HG02885 (cell line): ENCODE measurements around the gene CRTAP.
"Not testable (repeated sequence)": the region's sequence is repeated elsewhere in the genome, so short reads cannot be mapped to it uniquely, and the experiment has no call there.

Experiments
- ATAC-seq: cut with Tn5 transposase; IDR thresholded peaks from one replicate; pipeline ENCODE4 v1.9.1; 2021; ENCODE audit warnings: mild to moderate bottlenecking; ENCODE audit not compliant: unreplicated experiment, poor library complexity

CRTAP gene

DNA sequence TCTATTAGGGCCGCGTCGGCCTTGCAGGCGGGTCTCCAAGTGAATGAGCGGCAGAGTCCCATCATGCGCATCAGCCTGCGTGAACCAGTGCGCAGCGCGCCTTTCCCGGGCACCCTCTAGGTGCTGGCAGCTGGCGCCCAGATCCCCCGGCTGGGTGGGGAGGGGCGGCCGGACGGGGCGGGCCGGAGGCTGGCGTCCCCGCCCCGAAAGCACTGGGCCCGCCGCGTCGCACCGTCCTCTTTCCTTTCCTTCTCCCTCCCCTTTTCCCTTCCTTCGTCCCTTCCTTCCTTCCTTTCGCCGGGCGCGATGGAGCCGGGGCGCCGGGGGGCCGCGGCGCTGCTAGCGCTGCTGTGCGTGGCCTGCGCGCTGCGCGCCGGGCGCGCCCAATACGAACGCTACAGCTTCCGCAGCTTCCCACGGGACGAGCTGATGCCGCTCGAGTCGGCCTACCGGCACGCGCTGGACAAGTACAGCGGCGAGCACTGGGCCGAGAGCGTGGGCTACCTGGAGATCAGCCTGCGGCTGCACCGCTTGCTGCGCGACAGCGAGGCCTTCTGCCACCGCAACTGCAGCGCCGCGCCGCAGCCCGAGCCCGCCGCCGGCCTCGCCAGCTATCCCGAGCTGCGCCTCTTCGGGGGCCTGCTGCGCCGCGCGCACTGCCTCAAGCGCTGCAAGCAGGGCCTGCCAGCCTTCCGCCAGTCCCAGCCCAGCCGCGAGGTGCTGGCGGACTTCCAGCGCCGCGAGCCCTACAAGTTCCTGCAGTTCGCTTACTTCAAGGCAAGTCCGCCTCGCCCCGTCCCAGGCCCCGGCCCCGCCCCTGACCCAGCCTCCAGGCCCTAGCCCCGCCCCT lies at the start of gene CRTAP:
TSS of gene CRTAP (plus strand) at position 243 of the 850 bp plus-strand sequence. CDS start at position 307, 64 bp downstream.
- peak; percentile 82 for ATAC-seq

DNA sequence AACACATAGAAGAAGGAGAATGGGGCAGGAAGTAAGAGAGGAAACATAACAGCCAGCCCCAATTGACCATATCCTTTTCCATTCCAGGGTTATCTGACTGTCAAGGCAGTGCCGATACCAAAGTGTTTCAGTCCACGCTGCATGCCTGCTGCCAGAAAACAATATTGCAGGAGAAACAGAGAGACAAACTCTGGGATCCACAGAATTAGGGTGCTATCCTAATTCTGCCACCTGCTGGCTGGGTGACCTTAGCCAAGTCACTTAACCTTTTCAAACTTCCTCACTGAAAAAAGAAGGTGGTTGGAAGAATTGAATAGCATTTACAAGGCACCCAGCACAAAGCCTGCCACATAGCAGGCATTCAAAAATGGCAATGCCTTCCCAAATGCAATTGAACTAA lies 48.9 kb upstream of the CRTAP start:
- no peak for ATAC-seq

DNA sequence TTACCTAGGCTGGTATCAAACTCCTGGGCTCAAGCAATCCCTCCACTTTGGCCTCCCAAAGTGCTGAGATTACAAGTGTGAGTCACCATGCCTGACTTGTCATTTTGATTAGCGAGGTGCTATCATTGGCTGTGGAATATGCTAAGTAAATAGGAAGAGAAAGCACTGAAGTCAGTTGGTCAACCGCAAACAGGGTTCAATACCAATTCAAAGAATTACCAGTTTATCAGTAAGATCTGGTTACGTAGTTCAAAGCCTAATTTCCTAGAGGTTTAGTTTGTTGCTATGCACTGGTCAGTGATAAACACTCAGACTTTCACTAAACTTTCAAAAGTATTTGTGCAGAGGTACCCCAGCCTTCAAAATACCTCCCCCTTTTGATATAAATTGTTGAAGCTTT lies 46.3 kb upstream of the CRTAP start:
- no peak for ATAC-seq

DNA sequence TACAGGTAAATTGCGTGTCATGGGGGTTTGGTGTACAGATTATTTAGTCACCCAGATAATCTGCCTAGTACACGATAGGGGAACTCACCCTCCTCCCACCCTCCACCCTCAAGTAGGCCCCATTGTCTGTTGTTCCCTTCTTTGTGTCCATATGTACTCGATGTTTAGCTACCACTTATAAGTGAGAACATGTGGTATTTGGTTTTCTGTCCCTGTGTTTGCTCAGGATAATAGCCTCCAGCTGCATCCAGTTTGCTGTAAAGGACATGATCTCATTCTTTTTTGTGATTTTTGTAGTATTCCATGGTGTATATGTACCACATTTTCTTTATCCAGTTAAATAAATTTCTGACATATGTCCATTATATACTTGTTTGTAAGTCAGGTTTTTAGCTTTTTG lies 44.0 kb upstream of the CRTAP start:
- not testable (repeated sequence) for ATAC-seq

DNA sequence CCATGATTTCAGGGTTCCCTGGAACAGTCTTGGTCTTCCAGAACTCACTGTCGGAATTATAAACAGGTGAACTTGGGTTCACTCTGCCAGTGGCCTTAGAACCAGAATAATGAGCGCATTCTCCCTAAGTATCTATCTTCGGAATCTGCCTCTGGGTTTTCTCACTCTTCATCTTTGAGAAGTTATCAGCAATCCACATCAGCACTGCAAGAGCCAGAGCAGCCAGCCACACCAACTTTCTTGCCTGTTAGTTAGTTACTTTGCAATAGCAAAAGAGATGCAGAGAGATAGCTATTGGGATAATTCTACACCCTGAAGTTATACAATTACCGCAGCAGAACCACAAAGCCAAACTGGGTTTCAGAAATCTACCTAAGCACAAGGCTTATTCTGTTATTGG lies 42.6 kb upstream of the CRTAP start:
- ATAC-seq, result no peak

DNA sequence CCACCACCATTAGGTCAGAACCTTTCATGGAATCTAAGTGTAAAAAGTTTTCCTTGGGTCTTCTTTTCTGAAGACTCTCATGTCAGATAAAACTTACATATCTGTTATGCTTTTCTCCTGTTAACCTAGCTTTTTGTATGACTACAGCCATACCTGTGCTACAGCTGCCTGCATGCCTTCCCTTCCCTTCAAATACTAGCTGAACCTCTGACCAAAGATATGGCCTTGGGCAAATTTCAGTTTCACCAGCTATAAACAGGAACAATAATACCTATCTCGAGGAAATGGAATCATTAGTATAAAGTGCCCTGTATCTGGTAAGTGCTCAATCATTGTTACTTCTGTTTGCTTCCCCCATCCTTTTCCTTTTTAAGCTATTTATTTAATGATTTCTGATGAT lies 41.9 kb upstream of the CRTAP start:
- ATAC-seq, result no peak

DNA sequence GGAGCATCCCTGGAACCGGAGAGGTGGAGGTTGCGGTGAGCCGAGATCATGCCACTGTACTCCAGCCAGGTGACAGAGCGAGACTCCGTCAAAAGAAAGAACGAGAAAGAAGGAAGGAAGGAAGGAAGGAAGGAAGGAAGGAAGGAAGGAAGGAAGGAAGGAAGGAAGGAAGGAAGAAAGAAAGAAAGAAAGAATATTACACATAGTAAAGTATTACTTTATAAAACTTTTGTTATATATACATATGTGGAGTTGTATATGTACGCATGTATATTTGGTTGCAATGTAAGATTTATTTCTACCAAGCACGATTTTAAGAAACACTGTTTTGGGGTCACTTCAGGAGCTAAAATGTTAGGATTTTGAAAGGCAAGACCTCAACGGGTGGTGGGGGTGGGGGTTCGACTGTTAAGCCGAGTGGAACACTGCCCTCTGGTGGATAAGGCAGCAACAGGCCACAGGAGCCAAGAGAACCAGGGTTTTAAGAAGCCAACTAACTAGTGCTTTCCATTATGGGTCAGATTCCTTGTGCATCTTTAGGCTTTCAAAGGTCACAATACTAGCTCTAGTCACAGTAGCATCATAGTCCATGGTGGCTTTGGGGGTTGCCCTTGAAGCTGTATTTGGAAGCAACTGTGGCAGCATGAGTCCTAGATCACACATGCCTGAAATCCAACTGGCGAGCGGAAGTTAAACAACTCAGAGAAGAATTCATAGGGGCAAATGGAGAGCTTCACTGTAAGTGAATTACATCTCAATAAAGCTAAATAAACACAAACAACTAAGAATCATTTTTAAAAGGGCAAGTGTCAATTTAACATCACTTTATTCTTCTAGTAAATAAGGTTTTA lies 39.4 kb upstream of the CRTAP start:
- ATAC-seq, result no peak

DNA sequence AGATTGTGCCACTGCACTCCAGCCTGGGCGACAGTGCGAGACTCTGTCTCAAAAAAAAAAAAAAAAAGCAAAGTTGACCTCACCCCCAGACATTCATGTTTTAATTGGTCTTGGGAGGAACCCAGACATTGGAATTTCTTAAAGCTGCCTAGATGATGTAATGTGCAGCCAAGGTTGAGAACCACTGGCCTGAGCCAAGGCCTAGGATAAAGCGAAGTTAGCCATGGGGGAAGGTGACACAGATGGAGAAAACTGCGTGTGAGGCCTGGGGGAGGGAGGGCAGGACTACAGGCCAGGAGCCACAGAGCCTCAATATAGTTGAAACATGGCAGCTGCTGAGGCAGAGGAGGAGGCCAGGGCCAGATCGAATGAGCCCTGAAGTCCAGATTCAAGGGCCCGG lies 37.8 kb upstream of the CRTAP start:
- ATAC-seq, result no peak

DNA sequence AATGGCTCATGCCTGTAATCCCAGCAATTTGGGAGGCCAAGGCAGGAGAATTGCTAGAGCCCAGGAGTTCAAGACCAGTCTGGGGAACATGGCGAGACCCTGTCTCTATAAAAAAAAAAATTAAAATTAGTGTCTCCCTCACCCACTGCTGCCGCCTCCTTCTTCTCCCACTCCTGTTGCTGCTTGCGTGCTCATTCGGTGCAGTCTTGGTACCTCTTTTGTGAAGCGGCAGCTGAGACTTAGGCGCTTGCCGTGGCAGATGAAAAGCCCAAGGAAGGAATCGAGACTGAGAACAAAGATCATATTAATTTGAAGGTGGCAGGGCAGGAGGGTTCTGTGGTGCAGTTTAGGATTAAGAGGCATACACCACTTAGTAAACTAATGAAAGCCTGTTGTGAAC lies 36.9 kb upstream of the CRTAP start:
- no peak for ATAC-seq

DNA sequence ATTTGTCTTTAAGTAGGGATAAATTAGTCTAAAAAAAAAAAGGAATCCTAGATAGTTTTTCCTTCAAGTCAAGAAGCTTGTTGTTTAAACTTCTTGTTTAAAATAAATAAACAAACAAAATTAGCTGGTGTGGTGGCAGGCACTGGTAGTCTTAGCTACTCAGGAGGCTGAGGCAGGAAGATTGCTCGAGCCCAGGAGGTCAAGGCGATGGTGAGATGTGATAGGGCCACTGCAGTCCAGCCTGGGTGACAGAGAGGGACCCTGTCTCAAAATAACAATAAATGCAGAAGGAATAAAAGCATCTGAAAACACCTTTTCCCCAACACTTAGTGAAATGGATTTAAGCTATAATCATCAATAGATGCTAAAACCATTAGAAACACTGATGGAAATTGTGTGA lies 35.8 kb upstream of the CRTAP start:
- ATAC-seq, result no peak

DNA sequence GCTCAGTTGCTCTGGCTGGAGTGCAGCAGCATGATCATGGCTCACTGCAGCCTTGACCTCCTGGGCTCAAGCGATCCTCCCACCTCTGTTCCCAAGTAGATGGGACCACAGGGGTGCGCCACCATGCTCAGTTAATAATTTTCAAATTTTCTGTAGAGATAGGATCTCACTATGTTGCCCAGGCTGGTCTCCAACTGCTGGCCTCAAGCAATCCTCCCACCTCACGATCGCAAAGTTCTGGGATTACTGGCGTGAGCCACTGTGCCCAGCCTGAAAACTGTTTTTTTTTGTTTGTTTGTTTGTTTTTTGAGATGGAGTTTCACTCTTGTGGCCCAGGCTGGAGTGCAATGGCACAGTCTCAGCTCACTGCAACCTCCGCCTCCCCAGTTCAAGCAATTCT lies 34.0 kb upstream of the CRTAP start:
- not testable (repeated sequence) for ATAC-seq

DNA sequence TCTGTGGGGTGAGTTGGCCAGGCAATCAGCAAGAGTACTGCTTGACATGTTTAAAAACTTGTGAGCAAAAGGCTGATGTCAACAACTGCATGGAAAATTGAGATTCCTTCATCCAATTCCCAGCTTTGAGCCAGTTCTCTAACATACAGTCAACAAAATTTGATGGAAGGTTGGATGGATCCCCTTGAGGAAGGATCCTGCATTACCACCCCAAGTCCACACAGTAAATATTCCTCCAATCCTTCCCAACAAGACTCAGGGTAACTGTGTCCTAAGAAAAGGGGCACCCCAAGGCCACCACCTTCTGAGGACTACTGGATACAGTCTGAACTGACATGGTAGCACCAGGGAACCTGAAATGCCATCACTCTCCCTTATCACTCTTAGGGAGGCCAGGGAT lies 32.0 kb upstream of the CRTAP start:
- ATAC-seq, result no peak

DNA sequence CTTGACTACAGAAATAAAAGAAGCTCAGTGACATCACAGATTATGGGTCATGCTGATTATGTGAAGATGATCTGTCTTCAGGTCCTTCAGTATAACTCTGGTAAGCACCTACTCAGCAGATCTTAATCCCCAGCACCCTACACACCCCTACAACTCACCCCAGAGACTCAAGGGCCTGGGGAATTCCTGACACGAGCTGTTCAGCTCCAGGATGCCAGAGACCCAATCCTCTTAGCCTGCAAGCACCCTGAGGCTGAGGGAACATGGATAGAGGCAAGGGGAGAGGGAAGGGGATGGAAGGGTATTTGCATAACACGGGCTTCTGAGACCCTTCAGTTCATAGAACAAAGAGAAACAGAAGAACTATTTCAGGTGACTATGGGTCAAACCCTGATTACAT lies 29.9 kb upstream of the CRTAP start:
- ATAC-seq, result no peak

DNA sequence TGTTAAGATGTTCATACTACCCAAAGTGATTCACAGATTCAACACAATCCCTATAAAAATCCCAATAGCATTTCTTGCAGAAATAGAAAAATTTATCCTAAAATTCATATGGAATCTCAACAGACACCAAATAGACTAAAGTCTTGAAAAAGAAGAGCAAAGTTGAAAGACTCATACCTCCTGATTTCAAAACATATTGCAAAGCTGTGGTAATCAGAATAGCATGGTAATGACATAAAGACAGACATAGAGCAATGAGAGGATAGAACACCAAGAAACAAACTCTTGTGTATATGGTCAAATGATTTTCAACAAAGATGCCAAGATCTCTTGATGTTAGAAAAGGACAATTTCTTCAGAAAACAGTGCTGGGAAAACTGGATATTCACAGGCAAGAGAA lies 25.1 kb upstream of the CRTAP start:
- ATAC-seq, result no peak

DNA sequence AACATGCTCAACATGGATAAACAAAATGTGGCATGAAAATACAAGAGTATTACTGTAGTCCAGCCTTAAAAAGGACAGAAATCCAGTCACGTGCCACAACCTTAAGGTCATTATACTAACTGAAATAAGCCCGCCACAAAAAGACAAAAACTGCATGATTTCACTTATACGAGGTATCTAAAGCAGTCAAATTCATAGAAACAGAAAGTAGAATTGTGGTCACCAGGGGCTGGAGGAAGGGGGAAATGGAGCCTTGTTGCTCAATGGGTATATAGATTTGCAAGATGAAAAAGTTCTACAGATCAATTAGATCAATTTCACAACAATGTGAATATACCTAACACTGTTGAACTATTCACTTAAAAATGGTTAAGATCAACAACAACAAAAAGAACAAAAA lies 24.3 kb upstream of the CRTAP start:
- ATAC-seq, result peak; percentile 95

DNA sequence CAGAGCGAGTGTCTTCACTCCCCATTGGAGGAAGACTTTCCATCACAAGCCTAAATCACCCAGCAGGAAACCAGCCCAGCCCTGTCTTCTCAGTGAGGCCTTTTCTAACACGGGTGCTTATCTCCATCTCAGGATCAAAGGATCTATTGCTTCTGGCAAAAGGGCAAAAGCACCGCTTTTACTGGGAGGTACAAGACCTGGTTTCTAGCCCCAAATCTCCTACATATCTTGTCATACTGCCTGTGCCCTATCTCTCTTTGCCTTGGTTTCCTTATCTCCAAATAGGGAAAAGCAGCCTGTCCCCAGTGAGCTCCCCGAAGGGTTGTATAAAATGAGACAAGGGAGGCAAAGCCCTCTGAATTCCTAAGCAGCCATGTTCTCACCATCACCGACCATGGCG lies 22.1 kb upstream of the CRTAP start:
- ATAC-seq, result no peak

DNA sequence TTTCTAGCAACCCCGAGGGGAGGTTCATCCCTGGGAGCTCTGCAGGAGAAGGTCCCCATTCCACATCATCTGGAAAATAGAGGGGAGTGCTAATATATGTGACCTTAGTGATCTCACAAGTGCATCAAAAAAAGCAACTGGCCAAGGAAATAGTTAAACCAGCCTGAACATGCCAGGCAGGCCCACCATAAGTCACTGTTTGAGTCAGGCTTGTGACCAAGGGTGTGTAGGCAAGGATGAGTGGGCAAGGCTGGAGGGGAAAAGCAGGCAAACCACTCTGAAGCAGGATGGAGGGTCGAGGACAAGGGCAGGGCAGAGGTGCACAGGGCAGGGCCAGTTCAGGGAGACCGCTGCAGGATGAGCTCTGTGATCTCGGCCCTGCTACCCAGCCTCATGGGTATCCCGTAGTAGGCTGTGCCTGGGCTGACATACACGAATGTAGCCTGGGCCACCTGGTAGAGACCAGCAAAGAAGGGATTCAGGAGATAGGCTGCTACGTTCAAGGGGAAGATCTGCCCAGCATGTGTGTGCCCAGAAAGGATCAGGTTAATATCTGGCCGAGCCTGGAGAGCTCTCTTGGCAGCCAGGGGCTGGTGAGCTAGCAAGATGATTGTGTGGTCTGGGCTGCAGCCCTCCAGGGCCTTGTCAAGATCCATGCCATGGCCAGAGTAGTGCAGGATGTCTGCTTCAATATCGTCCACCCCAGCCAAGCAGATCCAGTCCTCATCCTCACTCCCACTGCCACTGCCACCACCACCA lies 21.1 kb upstream of the CRTAP start:
- no peak for ATAC-seq

DNA sequence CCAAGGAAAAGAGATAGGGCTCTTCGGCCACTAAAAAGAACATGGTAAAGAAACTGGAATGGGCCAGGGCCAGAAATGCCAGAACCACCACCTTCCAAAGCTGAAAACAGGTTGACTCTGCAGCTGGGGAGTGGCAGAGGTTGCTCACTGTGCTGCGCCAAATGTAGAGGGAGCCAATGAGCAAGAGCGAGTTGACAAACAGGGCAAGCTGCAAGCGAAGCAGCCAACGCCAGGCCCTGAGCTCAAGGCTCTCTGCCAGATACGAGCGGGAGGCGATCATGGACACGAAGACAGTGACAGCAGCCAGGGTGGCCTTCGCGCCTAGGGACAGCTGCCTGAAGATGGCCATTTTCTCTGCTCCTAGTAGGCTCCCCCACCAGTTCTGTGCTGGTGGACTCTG lies 20.0 kb upstream of the CRTAP start:
- ATAC-seq, result no peak

DNA sequence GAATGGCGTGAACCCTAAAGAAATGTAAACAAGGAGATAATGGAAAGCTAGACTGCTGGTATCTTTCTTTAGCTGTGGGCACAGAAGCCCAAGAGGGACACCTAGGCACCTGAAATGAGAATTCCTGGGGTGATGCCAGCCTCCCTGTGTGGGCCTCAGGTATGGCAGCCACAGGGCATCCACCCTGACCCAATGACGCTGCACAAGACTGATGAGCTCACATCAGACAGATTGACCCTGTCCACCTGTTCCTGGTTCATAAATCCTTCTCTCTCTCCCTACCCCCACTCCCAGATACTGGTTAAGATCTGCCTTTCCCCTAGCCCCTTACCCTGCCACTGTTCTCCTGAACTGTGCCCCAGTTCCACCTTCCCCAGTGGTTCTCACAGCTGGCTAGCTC lies 18.4 kb upstream of the CRTAP start:
- no peak for ATAC-seq

DNA sequence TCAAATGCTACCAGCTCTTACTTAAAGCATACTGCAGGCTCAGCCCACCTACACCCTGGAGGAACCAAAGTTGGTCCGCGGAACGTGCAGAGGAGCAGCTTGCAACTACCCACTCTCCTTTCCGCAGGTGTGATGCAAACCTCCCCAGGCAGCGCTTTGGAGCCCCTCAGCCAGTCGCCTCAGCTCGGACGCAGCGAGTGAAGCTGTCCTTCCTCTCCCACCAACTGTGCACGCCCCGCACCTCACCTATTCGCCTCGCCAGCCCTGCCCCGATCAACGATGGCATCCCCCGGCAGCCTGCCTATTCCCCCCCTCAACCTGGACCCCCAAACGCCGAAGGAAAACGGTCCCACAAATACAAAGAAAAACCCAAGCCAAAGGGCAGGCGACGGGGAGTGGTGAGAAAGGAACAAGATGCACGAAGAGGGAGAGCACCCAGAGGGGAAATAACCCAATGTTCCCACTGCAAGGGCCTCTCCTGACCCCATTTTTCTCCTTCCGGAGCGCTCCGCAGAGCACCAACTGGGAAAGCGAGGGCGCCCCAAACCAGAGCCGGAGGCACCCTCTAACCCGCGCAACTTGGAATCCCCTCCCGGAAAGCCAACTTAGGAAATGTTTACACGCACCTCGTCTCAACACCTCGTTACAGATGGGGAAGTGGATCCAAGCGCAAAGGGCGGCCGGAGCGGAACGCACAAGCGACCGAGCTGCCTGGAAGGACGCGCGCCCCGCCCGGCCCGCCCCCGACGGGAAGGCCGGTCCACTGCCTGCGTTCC lies 17.5 kb upstream of the CRTAP start:
- ATAC-seq, result peak; percentile 53
